Activated CD4-positive, alpha-beta T cell treated with anti-CD3 and anti-CD28 coated beads, Interleukin-2, amount 10 ng/mL, durations not matched to agents 7 days and 5 days (primary cell): Measurements from ENCODE around the gene ICAM2. TPM values are rescaled to one million over a fixed set of nuclear protein-coding genes. Genes with fewer than 3 reads are reported as not detected.

ENCODE experiments used
- CTCF ChIA-PET: fragments of 350-600 bp; sonication (Branson Sonifier 250); formaldehyde crosslinking; loops from one replicate; lab custom pipeline; 2021; ENCODE audit warnings: antibody characterized with exemption; lab: Charles Lee
- POLR2A ChIA-PET: fragments of 350-600 bp; sonication (Branson Sonifier 250); formaldehyde crosslinking; loops from one replicate; lab custom pipeline; 2021; ENCODE audit warnings: antibody characterized with exemption; lab: Charles Lee
- DNase-seq: peaks from one replicate; pipeline ENCODE4 v3.0.0-alpha.2; 2020
- H3K27ac Mint-ChIP-seq: one replicate; pipeline ENCODE4 v1.8.0; 2021; ENCODE audit warnings: mild to moderate bottlenecking, moderate library complexity, mixed read lengths
- H3K27me3 Mint-ChIP-seq: one replicate; pipeline ENCODE4 v1.8.0; 2021; ENCODE audit warnings: mixed read lengths
- H3K36me3 Mint-ChIP-seq: one replicate; pipeline ENCODE4 v1.8.0; 2021; ENCODE audit warnings: low read depth, mixed read lengths
- H3K4me1 Mint-ChIP-seq: one replicate; pipeline ENCODE4 v1.8.0; 2021; ENCODE audit warnings: mixed read lengths
- H3K4me3 Mint-ChIP-seq: one replicate; pipeline ENCODE4 v1.8.0; 2021; ENCODE audit warnings: mild to moderate bottlenecking, moderate library complexity, mixed read lengths
- H3K9me3 Mint-ChIP-seq: one replicate; pipeline ENCODE4 v1.8.0; 2021; ENCODE audit warnings: mixed read lengths
- total RNA-seq, 2 experiments: library from RNA; stranded (reverse); gene quantifications; one replicate each; pipeline ENCODE4 v1.2.3, GENCODE V29; 2021

ICAM2 gene
- 100 to 1,000 TPM; 113 to 116 TPM for total RNA-seq

DNA sequence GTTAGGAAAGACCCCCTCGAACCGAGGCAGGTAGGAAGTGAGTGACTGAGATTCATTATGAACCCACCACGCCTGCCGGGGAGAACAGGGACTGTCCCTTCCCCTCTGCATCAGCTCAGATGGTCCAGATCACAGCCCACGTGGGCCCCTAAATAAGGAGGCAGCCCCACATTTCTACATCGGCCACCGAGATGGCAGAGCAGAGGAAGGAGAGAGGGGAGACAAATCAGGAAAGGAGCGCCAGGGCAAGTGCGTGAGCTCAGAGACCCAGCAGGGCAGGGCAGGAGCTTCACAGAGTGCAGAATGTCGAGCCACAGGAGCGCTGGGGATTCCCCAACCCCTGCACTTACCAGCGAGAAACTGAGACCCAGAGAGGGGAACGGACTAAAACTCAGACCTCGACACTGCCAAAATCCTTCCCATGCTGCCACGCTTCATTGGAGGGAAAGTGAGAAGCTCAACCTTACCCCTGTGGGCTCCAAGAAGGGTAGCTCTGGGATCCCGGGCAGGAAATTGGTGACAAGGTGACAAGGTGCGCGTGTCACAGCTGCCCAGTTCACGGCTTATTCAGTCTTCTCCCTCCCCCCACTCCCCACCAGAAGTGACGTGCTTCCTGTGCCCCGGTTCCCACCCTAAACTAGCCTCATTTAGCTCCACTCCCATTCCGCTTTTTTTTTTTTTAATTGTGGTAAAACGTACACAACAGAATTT is at the start of gene ICAM2:
TSS of gene ICAM2 (minus strand) at position 578 of the 711 bp plus-strand sequence. CDS start 13,942 bp downstream, outside the sequence.
- CTCF ChIA-PET = interaction anchor here (0.6 to 2.4 kb wide), 22 partner anchors 9 to 576 kb away, joined by 3 to 22 read pairs (median 5); partner anchors contain the start of genes ERN1, GH1 and PRR29
- peaks cover 30% of the 10 kb centered on the region for H3K36me3 Mint-ChIP-seq
- POLR2A ChIA-PET = interaction anchor here (0.6 to 1.5 kb wide), 5 partner anchors 24 to 469 kb away, joined by 3 to 5 read pairs (median 5); no protein-coding TSS in a partner anchor
- DNase-seq = peak; percentile 96
- peak within 1 kb of the TSS; percentile 100 for H3K27ac Mint-ChIP-seq
- H3K27me3 Mint-ChIP-seq = no peaks in the 10 kb centered on the region
- H3K9me3 Mint-ChIP-seq = peaks cover 4% of the 10 kb centered on the region
- peak within 1 kb of the TSS; percentile 96 for H3K4me3 Mint-ChIP-seq
- peaks cover 74% of the 10 kb centered on the region for H3K4me1 Mint-ChIP-seq

GRCh38 chr17:64070213-64070612 is 49.8 kb upstream of the ICAM2 start:
- no peak for DNase-seq
- Mint-ChIP-seq H3K4me3 (no peak overlapping the region), H3K9me3 (peaks cover 24% of the 10 kb centered on the region), H3K27ac (no peak overlapping the region), H3K36me3 (peaks cover 89% of the 10 kb centered on the region), H3K4me1 (peaks cover 38% of the 10 kb centered on the region), H3K27me3 (no peaks in the 10 kb centered on the region)
- ChIA-PET POLR2A (no interaction called here), CTCF (interaction anchor here (0.7 to 1.7 kb wide), 5 partner anchors 9 to 63 kb away, joined by 3 to 6 read pairs (median 4); no protein-coding TSS in a partner anchor)

- Mint-ChIP-seq H3K27me3 (no peaks in the 10 kb centered on the region), H3K4me3 (no peak overlapping the region), H3K9me3 (peaks cover 24% of the 10 kb centered on the region), H3K4me1 (peaks cover 46% of the 10 kb centered on the region), H3K36me3 (peaks cover 90% of the 10 kb centered on the region), H3K27ac (no peak overlapping the region)
- CTCF ChIA-PET = interaction anchor here (0.9 to 1.7 kb wide), 2 partner anchors 14 to 39 kb away, joined by 3 to 5 read pairs; no protein-coding TSS in a partner anchor
- POLR2A ChIA-PET = no interaction called here
- DNase-seq = no peak
Observed at GRCh38 chr17:64069143-64069542, 48.7 kb upstream of the ICAM2 start.

DNA sequence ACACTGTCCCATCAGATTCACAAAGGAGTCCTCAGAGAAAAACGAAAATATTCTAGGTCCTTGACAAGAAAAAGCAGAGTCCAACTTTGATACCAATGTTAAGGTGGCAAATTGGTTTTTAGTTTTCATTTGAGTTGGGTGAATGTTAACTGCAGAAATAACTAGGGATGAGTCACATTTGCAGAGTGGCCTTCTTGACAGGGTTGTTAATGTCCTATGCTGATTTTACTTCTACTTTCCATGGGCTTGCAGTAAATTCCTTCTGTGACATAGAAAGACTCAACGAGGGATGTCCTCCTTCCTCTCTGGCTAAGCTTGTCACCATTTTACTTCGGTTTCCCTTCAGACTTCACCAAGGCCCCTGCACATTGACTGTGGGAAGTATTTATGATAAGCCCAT is 47.2 kb upstream of the ICAM2 start:
- DNase-seq = no peak
- H3K27me3 Mint-ChIP-seq = no peaks in the 10 kb centered on the region
- ChIA-PET CTCF (interaction anchor here (1.2 to 1.5 kb wide), 2 partner anchors 42 to 66 kb away, joined by 3 read pairs; no protein-coding TSS in a partner anchor), POLR2A (no interaction called here)
- H3K4me3 Mint-ChIP-seq = peak overlapping the region; percentile 7
- H3K36me3 Mint-ChIP-seq = peaks cover 94% of the 10 kb centered on the region
- H3K9me3 Mint-ChIP-seq = peaks cover 24% of the 10 kb centered on the region
- H3K4me1 Mint-ChIP-seq = peaks cover 60% of the 10 kb centered on the region
- peak overlapping the region; percentile 85 for H3K27ac Mint-ChIP-seq

DNA sequence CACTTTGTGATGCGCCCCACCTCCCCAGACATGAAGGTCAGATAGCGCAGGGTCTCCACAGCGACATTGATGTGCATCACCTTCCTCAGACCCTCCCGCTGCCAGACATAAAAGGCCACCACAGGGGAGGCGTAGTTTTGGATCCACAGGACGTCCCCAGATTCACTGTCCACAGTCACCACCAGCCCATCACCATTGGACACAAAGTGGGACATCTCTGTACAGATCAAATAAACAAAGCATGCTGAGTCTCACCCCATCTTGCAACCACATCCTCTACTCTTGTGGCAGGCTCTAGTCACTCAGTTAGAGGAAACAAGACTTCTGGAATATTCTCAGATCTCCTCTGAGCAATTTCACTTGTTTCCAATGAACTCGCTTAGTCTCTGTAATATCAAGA is 46.3 kb upstream of the ICAM2 start:
- Mint-ChIP-seq H3K4me3 (peak overlapping the region; percentile 49), H3K36me3 (peaks cover 88% of the 10 kb centered on the region), H3K27me3 (no peaks in the 10 kb centered on the region), H3K4me1 (peaks cover 68% of the 10 kb centered on the region), H3K27ac (peak overlapping the region; percentile 85), H3K9me3 (peaks cover 24% of the 10 kb centered on the region)
- ChIA-PET CTCF (interaction anchor here (0.6 to 1.2 kb wide), 3 partner anchors 10 to 1018 kb away, joined by 3 read pairs; no protein-coding TSS in a partner anchor), POLR2A (no interaction called here)
- DNase-seq = peak; percentile 72

- Mint-ChIP-seq H3K4me1 (peaks cover 78% of the 10 kb centered on the region), H3K27me3 (no peaks in the 10 kb centered on the region), H3K36me3 (peaks cover 90% of the 10 kb centered on the region), H3K27ac (peak overlapping the region; percentile 2), H3K9me3 (peaks cover 18% of the 10 kb centered on the region), H3K4me3 (peak overlapping the region; percentile 57)
- ChIA-PET CTCF (interaction anchor here (1.1 to 2.2 kb wide), 3 partner anchors 39 to 69 kb away, joined by 3 to 6 read pairs (median 5); partner anchors contain the start of gene ERN1), POLR2A (no interaction called here)
- no peak for DNase-seq
Observed at GRCh38 chr17:64065161-64065560, 44.7 kb upstream of the ICAM2 start.

DNA sequence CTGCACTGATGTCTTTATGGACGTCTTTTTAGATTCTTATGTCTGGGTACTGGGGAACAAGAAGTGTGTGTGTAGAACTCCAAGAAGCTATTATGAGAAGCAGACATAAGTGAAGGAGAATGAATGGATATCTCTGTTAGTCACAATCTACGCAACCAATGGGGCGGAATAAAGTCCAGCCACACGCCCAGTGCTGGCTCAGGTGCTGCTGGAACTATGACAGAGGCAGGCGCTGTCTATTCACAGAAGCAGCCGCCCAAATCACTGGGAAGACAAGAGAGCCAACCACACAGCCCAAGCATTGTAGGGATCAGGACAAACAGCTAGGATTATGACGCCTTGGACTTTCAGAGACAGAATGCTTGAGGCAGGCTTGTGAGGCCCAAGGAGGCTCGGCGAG is 43.9 kb upstream of the ICAM2 start:
- peaks cover 90% of the 10 kb centered on the region for H3K36me3 Mint-ChIP-seq

DNA sequence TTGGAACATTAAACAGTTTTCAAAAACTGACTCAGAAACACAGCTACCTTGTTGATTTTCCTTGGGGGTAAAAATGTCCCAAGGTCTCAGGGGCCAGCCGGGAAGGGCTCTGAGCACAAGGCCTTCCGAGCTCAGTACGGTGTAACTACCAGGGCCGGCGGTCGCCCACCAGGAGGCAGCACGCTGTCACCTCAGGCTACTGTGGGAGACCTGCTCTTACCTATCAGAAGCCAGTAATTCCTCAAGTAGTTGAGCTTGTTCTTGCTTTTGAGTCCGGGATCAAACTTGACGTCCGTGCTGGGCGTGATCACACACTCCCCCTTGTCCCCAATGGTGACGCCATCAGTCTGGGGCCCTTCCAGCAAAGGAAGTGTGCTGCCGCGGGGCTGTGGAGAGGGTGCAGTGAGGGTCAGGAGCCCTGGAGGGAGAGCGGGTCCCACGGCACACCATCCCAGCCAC is 43.4 kb upstream of the ICAM2 start:
- Mint-ChIP-seq H3K9me3 (peaks cover 6% of the 10 kb centered on the region), H3K4me3 (peak overlapping the region; percentile 8), H3K36me3 (peaks cover 90% of the 10 kb centered on the region), H3K27ac (peak overlapping the region; percentile 78), H3K4me1 (peaks cover 81% of the 10 kb centered on the region), H3K27me3 (no peaks in the 10 kb centered on the region)
- peak; percentile 62 for DNase-seq
- CTCF ChIA-PET = interaction anchor here (0.6 to 2.9 kb wide), 24 partner anchors 10 to 152 kb away, joined by 3 to 21 read pairs (median 4); partner anchors contain the start of genes ERN1 and ICAM2
- POLR2A ChIA-PET = interaction anchor here (1.1 kb wide), 1 partner anchor 70 kb away, joined by 3 read pairs; no protein-coding TSS in a partner anchor

More for the DNA sequence above, 43.9 kb upstream of the ICAM2 start:
- DNase-seq = no peak
- Mint-ChIP-seq H3K4me3 (peak overlapping the region; percentile 8), H3K9me3 (peaks cover 10% of the 10 kb centered on the region), H3K4me1 (peaks cover 80% of the 10 kb centered on the region), H3K27me3 (no peaks in the 10 kb centered on the region), H3K27ac (peak overlapping the region; percentile 78)
- POLR2A ChIA-PET = interaction anchor here (1.1 kb wide), 1 partner anchor 69 kb away, joined by 3 read pairs; no protein-coding TSS in a partner anchor
- CTCF ChIA-PET = interaction anchor here (0.6 to 2.9 kb wide), 21 partner anchors 10 to 152 kb away, joined by 3 to 21 read pairs (median 4); partner anchors contain the start of gene ERN1

DNA sequence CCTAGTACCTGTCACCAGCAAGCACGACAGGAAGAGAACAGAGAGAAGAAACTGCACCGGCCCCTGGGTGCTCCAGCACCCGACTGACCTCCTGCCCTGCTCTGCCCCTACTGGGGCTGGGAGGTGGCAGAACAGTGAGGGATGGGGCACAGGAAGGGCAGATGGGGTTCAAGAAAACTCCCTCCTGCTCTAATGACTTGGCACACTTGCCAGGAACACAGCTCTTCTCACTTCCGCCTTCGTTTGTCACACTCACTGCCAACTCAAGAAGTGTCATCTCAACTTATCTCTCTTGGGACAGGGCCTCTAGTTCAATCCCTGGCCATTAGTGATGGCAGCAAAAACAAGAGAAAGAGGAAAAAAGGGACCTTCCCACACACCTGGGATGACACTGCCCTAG is 42.7 kb upstream of the ICAM2 start:
- Mint-ChIP-seq H3K36me3 (peaks cover 88% of the 10 kb centered on the region), H3K4me3 (no peak overlapping the region), H3K27ac (peak overlapping the region; percentile 9), H3K4me1 (peaks cover 78% of the 10 kb centered on the region), H3K9me3 (peaks cover 2% of the 10 kb centered on the region), H3K27me3 (no peaks in the 10 kb centered on the region)
- ChIA-PET CTCF (interaction anchor here (0.6 to 2.9 kb wide), 18 partner anchors 9 to 143 kb away, joined by 3 to 21 read pairs (median 4); partner anchors contain the start of genes ERN1 and ICAM2), POLR2A (interaction anchor here (1.1 kb wide), 1 partner anchor 71 kb away, joined by 3 read pairs; no protein-coding TSS in a partner anchor)
- no peak for DNase-seq

DNA sequence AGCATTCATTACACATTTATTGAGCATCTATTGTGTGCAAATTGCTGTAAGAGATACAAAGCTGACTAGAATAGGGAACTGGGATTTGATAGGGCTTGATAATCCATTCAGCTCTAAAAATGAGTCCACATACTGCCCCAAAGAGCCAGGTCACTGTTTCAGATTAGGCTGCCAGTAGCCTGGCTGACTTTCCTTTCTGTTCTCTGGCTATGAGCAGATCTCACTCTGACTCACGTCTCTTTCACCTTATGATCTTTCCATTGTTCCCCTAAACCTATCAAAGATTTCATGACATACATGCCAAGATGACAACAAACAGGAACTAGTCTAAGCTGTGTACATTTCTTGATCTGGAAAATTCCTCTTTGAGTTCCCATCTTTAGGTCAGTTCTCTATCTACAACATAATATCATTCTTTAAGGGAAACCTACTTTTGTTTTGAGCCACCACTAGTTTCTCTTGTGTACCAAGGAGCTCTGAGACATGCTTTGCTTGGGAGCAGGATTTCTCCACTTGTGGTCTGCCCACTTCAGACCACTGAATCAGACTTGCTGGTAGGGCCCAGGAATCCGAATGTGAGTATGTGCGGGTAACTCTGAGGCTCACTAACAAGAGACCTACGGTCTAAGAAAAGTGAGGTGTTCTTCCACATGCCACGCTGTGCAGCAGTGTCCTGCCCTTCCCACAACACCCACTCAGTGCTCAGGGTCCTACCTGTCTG is 40.9 kb upstream of the ICAM2 start:
- no peak overlapping the region for H3K4me3 Mint-ChIP-seq
- DNase-seq = no peak
- H3K27ac Mint-ChIP-seq = peak overlapping the region; percentile 70
- no peaks in the 10 kb centered on the region for H3K9me3 Mint-ChIP-seq
- ChIA-PET POLR2A (no interaction called here), CTCF (interaction anchor here (0.6 to 2.9 kb wide), 7 partner anchors 13 to 242 kb away, joined by 3 to 21 read pairs (median 3); no protein-coding TSS in a partner anchor)
- H3K27me3 Mint-ChIP-seq = no peaks in the 10 kb centered on the region
- peaks cover 74% of the 10 kb centered on the region for H3K4me1 Mint-ChIP-seq
- H3K36me3 Mint-ChIP-seq = peaks cover 86% of the 10 kb centered on the region

GRCh38 chr17:64060331-64060730 is 39.9 kb upstream of the ICAM2 start:
- CTCF ChIA-PET = interaction anchor here (0.8 to 1.4 kb wide), 4 partner anchors 14 to 60 kb away, joined by 3 read pairs; no protein-coding TSS in a partner anchor
- Mint-ChIP-seq H3K9me3 (no peaks in the 10 kb centered on the region), H3K36me3 (peaks cover 84% of the 10 kb centered on the region), H3K27ac (peak overlapping the region; percentile 78), H3K4me1 (peaks cover 75% of the 10 kb centered on the region), H3K27me3 (no peaks in the 10 kb centered on the region), H3K4me3 (no peak overlapping the region)
- POLR2A ChIA-PET = no interaction called here
- no peak for DNase-seq

DNA sequence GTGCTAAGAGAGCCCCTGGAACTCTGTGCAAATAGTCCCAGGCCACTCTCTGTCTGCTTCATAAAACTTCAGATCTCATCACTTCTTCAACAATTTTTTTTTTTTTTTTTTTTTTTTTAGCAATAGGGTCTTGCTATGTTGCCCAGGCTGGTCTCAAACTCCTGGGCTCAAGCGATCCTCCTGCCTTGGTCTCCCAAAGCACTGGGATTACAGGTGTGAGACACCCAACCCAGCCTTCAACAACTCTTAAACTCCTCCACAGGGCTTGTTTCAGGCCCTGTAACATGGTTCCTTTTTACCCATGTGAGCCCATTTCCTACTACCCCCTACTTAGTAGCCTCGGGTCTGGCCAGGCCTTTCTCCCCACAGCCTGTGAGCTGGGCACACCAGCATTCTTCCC is 39.3 kb upstream of the ICAM2 start:
- ChIA-PET POLR2A (no interaction called here), CTCF (interaction anchor here (0.8 kb wide), 1 partner anchor 34 kb away, joined by 3 read pairs; no protein-coding TSS in a partner anchor)
- no peaks in the 10 kb centered on the region for H3K27me3 Mint-ChIP-seq
- H3K9me3 Mint-ChIP-seq = no peaks in the 10 kb centered on the region
- H3K36me3 Mint-ChIP-seq = peaks cover 85% of the 10 kb centered on the region
- peaks cover 72% of the 10 kb centered on the region for H3K4me1 Mint-ChIP-seq
- H3K4me3 Mint-ChIP-seq = no peak overlapping the region
- no peak for DNase-seq
- peak overlapping the region; percentile 78 for H3K27ac Mint-ChIP-seq
